H54 (cell line): ENCODE data around the gene LSS.

Source experiments
- DNase-seq: peaks from one replicate; pipeline ENCODE4 v3.0.0; 2011; ENCODE audit warnings: low spot score, mixed read lengths; ENCODE audit not compliant: insufficient read length
- FAIRE-seq: peaks from 3 replicates; lab custom pipeline; 2011; peaks lifted over from hg19 to GRCh38; lab: Jason Lieb, UNC
- POLR2A ChIP-seq: IDR thresholded peaks from 2 replicates; pipeline ENCODE4 v1.6.1; 2011; ENCODE audit warnings: low read depth, mild to moderate bottlenecking, low read length

The LSS gene

GRCh38 chr21:46220275-46220810, 8.2 kb downstream of the LSS start:
- no peak for FAIRE-seq
- no peak for DNase-seq
- TF ChIP-seq POLR2A = no peak

- DNase-seq (no peak), FAIRE-seq (no peak)
- TF ChIP-seq POLR2A = no peak
Observed at GRCh38 chr21:46219591-46220239, 8.9 kb downstream of the LSS start.

DNA sequence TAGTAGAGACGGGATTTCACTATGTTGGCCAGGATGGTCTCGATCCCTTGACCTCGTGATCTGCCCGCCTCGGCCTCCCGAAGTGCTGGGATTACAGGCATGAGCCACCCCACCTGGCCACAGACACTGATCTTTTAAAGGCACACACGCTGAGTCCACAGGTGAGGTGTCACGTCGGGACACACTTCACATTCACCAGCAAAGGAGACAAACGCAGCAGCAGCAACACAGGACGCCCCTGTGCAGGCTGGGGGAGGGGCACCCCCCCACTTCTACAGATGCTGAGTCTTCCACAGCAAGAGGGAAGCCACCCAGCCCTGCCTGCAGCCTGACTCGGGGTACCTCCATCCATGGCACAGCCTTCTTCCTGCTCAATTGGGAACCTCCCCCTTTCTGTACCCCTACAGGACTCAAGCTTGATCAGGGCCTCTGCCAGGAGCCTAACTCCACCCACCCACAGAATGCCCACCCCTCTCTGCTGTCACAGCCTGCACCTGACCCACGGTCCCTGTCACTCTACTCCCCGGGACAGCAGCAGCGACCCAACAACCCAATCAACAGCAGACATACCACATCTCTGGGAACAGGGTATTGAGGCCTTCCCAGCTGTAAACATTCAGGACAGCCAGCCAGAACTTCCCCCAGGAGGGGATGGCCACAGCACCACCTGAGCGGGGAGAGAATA, 9.5 kb downstream of the LSS start:
- FAIRE-seq (no peak), DNase-seq (no peak)
- no peak for TF ChIP-seq POLR2A

- no peak for FAIRE-seq
- DNase-seq = no peak
- TF ChIP-seq POLR2A = no peak
Observed at GRCh38 chr21:46217511-46218196, 10.9 kb downstream of the LSS start.

GRCh38 chr21:46216132-46216747, 12.3 kb downstream of the LSS start:
- no peak for TF ChIP-seq POLR2A
- FAIRE-seq = no peak
- DNase-seq = no peak

GRCh38 chr21:46215436-46216131, 13.0 kb downstream of the LSS start:
- no peak for FAIRE-seq
- no peak for TF ChIP-seq POLR2A

DNA sequence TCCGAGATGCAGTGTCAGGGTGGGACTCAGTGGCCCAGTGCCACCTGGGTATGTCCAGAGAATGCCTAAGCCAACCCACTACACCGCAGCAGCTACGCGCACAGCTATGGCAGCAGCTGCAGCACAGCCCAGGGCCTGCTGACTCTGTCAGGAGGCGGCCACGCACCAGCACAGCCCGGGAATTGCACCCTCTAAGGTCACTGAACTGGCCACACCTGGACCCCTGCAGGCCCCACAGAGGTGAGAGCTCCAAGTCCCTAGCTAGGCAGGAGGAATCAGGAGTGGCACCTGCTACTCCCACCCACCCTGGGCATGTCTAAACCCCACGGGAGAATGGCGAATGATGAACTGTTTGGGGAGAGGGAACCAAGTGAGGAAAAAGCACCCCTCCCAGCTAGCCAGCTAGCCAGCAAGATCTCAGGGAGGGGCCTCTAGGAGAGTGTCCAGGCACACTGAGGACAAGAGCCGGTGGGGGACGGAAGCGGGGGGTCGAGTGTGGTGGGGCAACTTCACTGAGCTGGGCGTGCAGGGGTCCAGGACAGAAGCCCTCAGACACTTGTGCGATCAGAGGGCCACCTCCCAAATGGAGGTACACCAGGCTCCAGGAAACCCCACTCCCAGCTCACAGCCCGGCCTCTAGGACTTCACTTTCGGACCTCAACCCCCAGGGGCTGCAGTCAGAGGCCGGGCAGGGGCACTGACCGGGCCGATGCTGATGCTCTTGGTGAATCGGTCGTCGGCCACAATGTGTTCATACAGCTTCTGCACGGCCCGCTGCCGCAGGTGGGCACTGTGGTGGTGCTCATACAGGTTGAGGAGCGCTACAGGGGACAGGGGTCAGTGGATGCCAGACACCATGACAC, 13.9 kb downstream of the LSS start:
- no peak for FAIRE-seq
- TF ChIP-seq POLR2A = no peak
- no peak for DNase-seq

More at GRCh38 chr21:46215436-46216131, 13.0 kb downstream of the LSS start:
- no peak for DNase-seq

- FAIRE-seq = no peak
- TF ChIP-seq POLR2A = no peak
- no peak for DNase-seq
Observed at GRCh38 chr21:46213620-46214286, 14.8 kb downstream of the LSS start.

DNA sequence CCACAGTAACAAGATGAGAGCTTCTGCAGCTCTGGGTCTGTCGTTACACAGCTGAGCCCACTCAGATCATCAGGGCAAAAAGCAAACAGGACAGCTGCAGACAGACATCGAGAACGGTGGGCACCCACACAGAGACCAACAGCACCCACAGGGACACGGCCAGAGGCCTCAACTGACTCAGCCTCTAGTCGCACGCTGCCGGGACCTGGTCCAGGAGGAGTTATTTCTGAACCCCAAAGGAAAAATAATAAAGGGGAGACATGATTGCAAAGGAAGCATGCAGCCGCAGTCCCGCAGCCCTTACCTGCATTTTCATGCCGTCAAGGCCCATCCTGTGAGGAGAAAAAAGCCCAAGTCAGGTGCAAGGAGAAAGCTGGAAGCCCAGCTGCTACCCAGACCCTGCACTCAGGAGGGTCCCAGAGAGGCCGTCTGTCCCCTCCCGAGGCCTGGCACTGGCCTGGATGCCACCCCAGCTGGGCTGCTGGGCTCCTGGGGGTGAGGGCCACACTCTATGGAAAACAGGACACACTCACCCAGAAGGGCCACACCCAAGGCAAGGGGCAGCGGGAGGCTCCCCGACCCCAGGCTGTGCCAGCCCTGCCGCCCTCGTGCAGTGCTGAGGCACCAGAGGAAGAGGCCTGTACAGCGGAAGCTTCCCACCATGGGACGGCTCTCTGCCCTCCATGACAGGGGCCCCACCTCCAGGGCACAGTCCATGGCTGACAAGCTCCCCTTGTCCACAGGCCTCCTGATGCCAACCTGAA, 15.7 kb downstream of the LSS start:
- TF ChIP-seq POLR2A = no peak
- no peak for FAIRE-seq
- DNase-seq = no peak

DNA sequence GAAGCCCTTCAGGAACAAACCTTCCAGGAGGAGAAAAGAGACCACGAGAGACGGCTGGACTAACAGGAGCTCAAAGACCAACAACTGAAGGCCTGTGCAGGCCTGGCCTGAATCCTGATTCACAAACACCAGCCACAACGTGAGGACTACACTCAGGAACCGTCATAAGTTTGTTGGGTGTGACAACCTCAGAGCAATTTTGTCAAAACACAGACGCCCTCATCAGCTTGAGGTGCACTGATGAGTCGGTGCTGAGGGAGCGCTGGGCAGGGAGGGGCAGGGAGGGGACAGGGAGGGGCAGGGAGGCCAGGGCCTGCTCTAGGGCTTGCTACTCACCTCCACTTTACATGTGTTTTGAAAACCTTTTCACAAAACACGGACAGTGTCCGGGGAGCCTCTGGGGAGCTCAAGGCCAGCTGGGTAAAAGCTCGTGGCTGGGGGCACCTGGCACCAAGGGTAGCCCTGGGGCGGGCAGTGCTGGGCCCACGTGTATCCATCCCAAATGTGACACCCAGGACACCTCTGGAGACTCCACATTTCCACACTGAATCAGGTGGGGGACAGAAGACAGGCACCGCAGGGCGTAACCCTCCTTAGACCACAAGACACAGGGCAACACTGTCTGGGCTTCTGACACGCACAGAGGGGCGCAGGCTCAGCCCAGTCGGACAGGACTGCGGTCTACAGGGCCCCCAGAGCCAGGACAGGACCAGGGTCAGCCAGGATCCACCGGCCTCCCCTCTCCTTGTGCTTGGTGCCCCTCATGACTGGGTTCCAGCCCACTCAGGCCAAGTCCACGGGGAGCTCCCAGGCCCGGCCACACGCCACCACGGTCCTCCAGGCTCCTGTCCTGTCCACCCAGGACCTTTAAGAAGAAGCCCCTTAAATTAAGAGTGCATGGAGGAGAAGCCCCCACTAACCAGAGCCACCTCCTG, 16.5 kb downstream of the LSS start:
- FAIRE-seq (no peak), DNase-seq (no peak)
- TF ChIP-seq POLR2A = no peak
